ENCODE measurements around the gene LENG1.

DNA sequence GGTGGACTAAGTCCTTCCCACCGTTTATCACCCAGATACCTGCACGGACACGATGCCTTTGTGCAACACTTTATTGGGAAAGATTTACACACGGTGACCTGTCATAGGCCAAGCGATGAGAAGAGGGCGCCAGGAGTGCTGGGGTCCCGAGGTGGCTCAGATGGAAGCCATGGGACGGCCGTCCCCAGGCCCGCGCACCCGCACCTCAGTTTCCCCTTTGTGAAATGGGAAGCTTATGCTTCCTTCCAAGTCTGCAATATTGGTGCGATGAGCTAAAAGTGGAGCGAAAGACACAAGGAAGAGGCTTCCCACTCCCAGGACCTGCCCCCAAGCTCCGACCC lies 13.8 kb upstream of the LENG1 start:
- TF ChIP-seq POLR2A (IDR thresholded peaks at IDR 0.05; ENCODE audit: low read length) (no peak), GATA1 (IDR thresholded peaks at IDR 0.05; ENCODE audit: low read depth, low read length) (no peak)
